ENCODE measurements around the gene ANKRD27.
"Not testable (repeated sequence)": the region's sequence is repeated elsewhere in the genome, so short reads cannot be mapped to it uniquely, and the experiment has no call there.

Gene ANKRD27

GRCh38 chr19:32662186-32662585 lies 12.8 kb downstream of the ANKRD27 start:
- ChIA-PET POLR2A (no interaction called here), CTCF (no interaction called here)
- H3K4me3 ChIP-seq (ENCODE audit: low read depth, low read length), result no peak overlapping the region
- DNase-seq (ENCODE audit: low read depth, low spot score), result no peak
- TF ChIP-seq CTCF (IDR thresholded peaks at IDR 0.05; ENCODE audit: insufficient read depth, low read length, missing control alignments), result no peak

DNA sequence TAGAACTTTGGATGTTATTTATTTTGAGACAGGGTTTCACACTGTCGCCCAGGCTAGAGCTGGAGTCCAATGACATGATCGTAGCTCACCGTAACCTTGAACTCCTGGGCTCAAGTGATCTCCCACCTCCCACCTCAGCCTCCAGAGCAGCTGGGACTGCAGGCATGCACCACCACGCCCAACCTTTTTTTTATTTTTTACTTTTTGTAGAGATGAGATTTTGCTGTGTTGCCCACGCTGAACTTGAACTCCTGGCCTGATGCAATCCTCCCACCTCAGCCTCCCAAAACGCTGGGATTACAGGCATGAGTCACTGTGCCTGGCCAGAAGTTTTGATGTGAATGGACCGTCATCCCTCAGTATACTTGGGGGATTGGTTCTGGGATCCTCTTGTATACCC lies 13.7 kb downstream of the ANKRD27 start:
- no peak overlapping the region for H3K4me3 ChIP-seq (ENCODE audit: low read depth, low read length)
- ChIA-PET POLR2A (no interaction called here), CTCF (no interaction called here)
- no peak for TF ChIP-seq CTCF (IDR thresholded peaks at IDR 0.05; ENCODE audit: insufficient read depth, low read length, missing control alignments)
- no peak for DNase-seq (ENCODE audit: low read depth, low spot score)

- DNase-seq (ENCODE audit: low read depth, low spot score), result no peak
- TF ChIP-seq CTCF (IDR thresholded peaks at IDR 0.05; ENCODE audit: insufficient read depth, low read length, missing control alignments), result no peak
- no peak overlapping the region for H3K4me3 ChIP-seq (ENCODE audit: low read depth, low read length)
- CTCF ChIA-PET, result interaction anchor here (0.5 kb wide), 1 partner anchor 10 kb away, joined by 3 read pairs; no protein-coding TSS in a partner anchor
- POLR2A ChIA-PET, result no interaction called here
These were observed 16.5 kb downstream of the ANKRD27 start for GRCh38 chr19:32658527-32658926.

DNA sequence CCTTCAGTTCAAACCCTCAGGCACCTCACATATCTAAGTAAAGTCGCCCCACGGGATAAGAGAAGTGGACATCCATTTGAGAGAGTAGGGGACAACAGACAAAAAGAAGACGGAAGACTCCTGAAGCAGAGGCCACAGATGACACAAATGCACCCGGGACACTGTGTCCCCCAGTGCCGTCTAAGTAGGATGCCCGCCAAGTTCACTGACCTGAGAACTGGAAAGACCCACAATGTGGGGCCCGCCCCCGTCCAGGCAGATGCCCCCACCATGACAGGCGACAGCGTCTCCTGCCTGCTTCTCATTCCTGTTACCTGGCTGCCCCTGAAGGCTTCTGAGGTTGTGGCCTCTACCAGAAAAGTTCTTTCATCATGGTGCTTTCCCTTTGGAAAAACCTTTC lies 16.9 kb downstream of the ANKRD27 start:
- ChIA-PET POLR2A (no interaction called here), CTCF (no interaction called here)
- DNase-seq (ENCODE audit: low read depth, low spot score), result no peak
- TF ChIP-seq CTCF (IDR thresholded peaks at IDR 0.05; ENCODE audit: insufficient read depth, low read length, missing control alignments), result no peak
- H3K4me3 ChIP-seq (ENCODE audit: low read depth, low read length), result no peak overlapping the region

DNA sequence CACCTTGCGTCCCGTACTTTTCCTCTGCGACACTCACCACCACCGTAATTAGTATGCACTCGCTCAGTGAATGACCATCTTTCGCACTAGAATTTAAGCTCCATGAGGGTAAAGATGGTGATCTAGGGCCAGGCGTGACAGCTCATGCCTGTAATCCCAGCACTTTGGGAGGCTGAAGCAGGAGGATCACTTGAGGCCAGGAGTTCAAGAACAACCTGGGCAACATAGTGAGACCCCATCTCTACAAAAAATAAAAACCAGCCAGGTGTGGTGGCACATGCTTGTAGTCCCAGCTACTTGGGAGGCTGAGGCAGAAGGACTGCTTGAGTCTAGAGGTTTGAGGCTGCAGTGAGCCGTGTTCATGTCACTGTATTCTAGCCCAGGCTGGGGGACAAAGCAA lies 18.6 kb downstream of the ANKRD27 start:
- CTCF ChIA-PET; H3K4me3 ChIP-seq (ENCODE audit: low read depth, low read length); DNase-seq (ENCODE audit: low read depth, low spot score); POLR2A ChIA-PET: not testable (repeated sequence)

DNA sequence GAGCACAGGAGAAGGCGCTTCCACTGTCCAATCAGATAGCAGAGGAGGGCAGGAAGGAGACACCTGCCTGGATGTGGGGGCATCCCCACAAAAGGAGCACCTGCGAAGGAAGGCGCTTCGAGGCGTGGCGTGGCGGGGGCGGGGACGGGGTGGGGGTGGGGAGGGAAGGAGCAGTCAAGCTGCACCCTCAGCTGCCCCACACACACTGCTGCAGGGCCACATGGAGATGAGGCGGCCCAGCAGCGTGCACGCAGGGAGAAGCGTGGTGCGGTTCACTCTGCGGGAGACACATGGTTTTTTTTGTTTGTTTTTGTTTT lies 21.4 kb downstream of the ANKRD27 start:
- ChIA-PET POLR2A (no interaction called here), CTCF (no interaction called here)
- no peak for DNase-seq (ENCODE audit: low read depth, low spot score)
- no peak overlapping the region for H3K4me3 ChIP-seq (ENCODE audit: low read depth, low read length)
- no peak for TF ChIP-seq CTCF (IDR thresholded peaks at IDR 0.05; ENCODE audit: insufficient read depth, low read length, missing control alignments)

- TF ChIP-seq CTCF (IDR thresholded peaks at IDR 0.05; ENCODE audit: insufficient read depth, low read length, missing control alignments), result no peak
- ChIA-PET POLR2A (no interaction called here), CTCF (no interaction called here)
- no peak overlapping the region for H3K4me3 ChIP-seq (ENCODE audit: low read depth, low read length)
- DNase-seq (ENCODE audit: low read depth, low spot score), result no peak
These were observed 21.9 kb downstream of the ANKRD27 start for GRCh38 chr19:32652894-32653598.

DNA sequence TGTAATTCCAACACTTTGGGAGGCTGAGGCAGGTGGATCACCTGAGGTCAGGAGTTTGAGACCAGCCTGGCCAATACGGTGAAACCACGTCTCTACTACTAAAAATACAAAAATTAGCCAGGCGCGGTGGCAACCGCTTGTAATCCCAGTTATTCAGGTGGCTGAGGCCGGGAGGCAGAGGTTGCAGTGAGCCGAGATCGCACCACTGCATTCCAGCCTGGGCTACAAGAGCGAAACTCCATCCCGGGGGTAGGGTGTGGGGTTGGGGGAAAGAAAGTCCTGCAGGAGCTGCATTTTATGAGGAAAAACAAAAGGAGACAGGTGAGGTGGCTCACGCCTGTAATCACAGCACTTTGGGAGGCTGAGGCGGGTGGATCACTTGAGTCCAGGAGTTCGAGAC lies 22.6 kb downstream of the ANKRD27 start:
- DNase-seq (ENCODE audit: low read depth, low spot score); CTCF ChIA-PET; H3K4me3 ChIP-seq (ENCODE audit: low read depth, low read length); POLR2A ChIA-PET: not testable (repeated sequence)

Data from AG04449 (cell line).